Measurements from ENCODE around the gene C1orf226. TPM values are rescaled to one million over a fixed set of nuclear protein-coding genes. Genes with fewer than 3 reads are reported as not detected.

The C1orf226 gene
- total and polyA plus RNA-seq, 9 of the 15 experiments (the other 6 are each of a cell fraction or from before 2014, with no cell fraction given) = 0.10 to 1.4 (median 0.47) TPM

GRCh38 chr1:162372159-162373071 lies 9.1 kb upstream of the C1orf226 start (continued):
- TF ChIP-seq KDM2B (CRISPR knock-in tag; IDR thresholded peaks at IDR 0.05) = no peak
- no peak for TF ChIP-seq BMI1 (IDR thresholded peaks at IDR 0.05; ENCODE audit: low read length)
- no peak for TF ChIP-seq ZSCAN29 (IDR thresholded peaks at IDR 0.05)
- TF ChIP-seq XRCC3 (IDR thresholded peaks at IDR 0.05) = no peak
- TF ChIP-seq HCFC1 (IDR thresholded peaks at IDR 0.05; ENCODE audit: low read depth, low read length) = no peak
- TF ChIP-seq ELF1 (tag; IDR thresholded peaks at IDR 0.05) = no peak
- TF ChIP-seq HES1 (IDR thresholded peaks at IDR 0.05; ENCODE audit: low read depth) = peak; percentile 85
- peak; percentile 57; the same call in 1 of the 2 replicates for TF ChIP-seq NBN (IDR thresholded peaks at IDR 0.05; ENCODE audit: low read depth)
- no peak for TF ChIP-seq SMC3 (conservative IDR thresholded peaks at IDR 0.05; ENCODE audit: insufficient read depth, low read depth, low read length)
- TF ChIP-seq ZNF12 (CRISPR knock-in tag; IDR thresholded peaks at IDR 0.05) = no peak
- TF ChIP-seq JUND (IDR thresholded peaks at IDR 0.05; ENCODE audit: borderline replicate concordance, low read depth, low read length) = peak; percentile 78
- peak; percentile 68; the same call in 1 of the 3 replicates for TF ChIP-seq JUND (tag; IDR thresholded peaks at IDR 0.05; ENCODE audit: borderline replicate concordance, low read depth, low read length)
- no peak for TF ChIP-seq MAFF (IDR thresholded peaks at IDR 0.05; ENCODE audit: low read length)
- TF ChIP-seq ZNF449 (CRISPR knock-in tag; IDR thresholded peaks at IDR 0.05) = peak; percentile 61; the same call in 1 of the 2 replicates
- TF ChIP-seq NCOA2 (IDR thresholded peaks at IDR 0.05; ENCODE audit: partially characterized antibody in 2 of 2) = peak in 1 of 2 experiments; percentile 48
- TF ChIP-seq GATAD2B (IDR thresholded peaks at IDR 0.05; ENCODE audit: borderline replicate concordance) = peak; percentile 84; the same call in 1 of the 2 replicates
- no peak for TF ChIP-seq ETV1 (tag; conservative IDR thresholded peaks at IDR 0.05; ENCODE audit: low read depth)
- TF ChIP-seq E2F1 (CRISPR knock-in tag; IDR thresholded peaks at IDR 0.05) = no peak; the same call in 1 of the 2 replicates
- TF ChIP-seq UBTF (IDR thresholded peaks at IDR 0.05; ENCODE audit: borderline replicate concordance in 1 of 2, low read depth in 2 of 2, low read length in 2 of 2) = no peak
- no peak for TF ChIP-seq ZNF780A (CRISPR knock-in tag; IDR thresholded peaks at IDR 0.05)
- TF ChIP-seq ZNF24 (IDR thresholded peaks at IDR 0.05) = no peak
